Epidermal melanocyte (primary cell): ENCODE measurements around the gene VGLL4.

ENCODE experiments used
- DNase-seq: peaks from one replicate; pipeline ENCODE4 v3.0.0; 2011; ENCODE audit warnings: low spot score; ENCODE audit not compliant: insufficient read length

VGLL4 gene

GRCh38 chr3:11552289-11553264, 91.1 kb downstream of the VGLL4 start:
- no peak for DNase-seq

- DNase-seq, result no peak
Observed at GRCh38 chr3:11551036-11551435, 92.7 kb downstream of the VGLL4 start.

- no peak for DNase-seq
Observed at GRCh38 chr3:11549580-11550140, 94.1 kb downstream of the VGLL4 start.

GRCh38 chr3:11548721-11549131, 95.0 kb downstream of the VGLL4 start:
- DNase-seq, result no peak

GRCh38 chr3:11547498-11547897, 96.2 kb downstream of the VGLL4 start:
- no peak for DNase-seq

GRCh38 chr3:11546657-11547302, 96.9 kb downstream of the VGLL4 start:
- DNase-seq, result no peak

GRCh38 chr3:11545186-11545851, 98.4 kb downstream of the VGLL4 start:
- DNase-seq, result no peak

GRCh38 chr3:11544412-11545181, 99.1 kb downstream of the VGLL4 start:
- DNase-seq, result no peak

GRCh38 chr3:11543948-11544387, 99.7 kb downstream of the VGLL4 start:
- DNase-seq, result no peak

GRCh38 chr3:11543141-11543947, 100.4 kb downstream of the VGLL4 start:
- no peak for DNase-seq

GRCh38 chr3:11542551-11542950, 101.2 kb downstream of the VGLL4 start:
- DNase-seq, result no peak

- DNase-seq, result no peak
Observed at GRCh38 chr3:11541321-11542303, 102.1 kb downstream of the VGLL4 start.

GRCh38 chr3:11539677-11540076, 104.0 kb downstream of the VGLL4 start:
- no peak for DNase-seq

GRCh38 chr3:11539218-11539617, 104.5 kb downstream of the VGLL4 start:
- DNase-seq, result no peak

- DNase-seq, result no peak
Observed at GRCh38 chr3:11538581-11538980, 105.1 kb downstream of the VGLL4 start.

- no peak for DNase-seq
Observed at GRCh38 chr3:11536936-11537612, 106.6 kb downstream of the VGLL4 start.

- DNase-seq, result no peak
Observed at GRCh38 chr3:11536132-11536935, 107.4 kb downstream of the VGLL4 start.
